ENCODE results near the gene WAPL. TPM values are rescaled to one million over a fixed set of nuclear protein-coding genes. Genes with fewer than 3 reads are reported as not detected.
A peak's percentile ranks its signal among the peaks of the same experiment; 100 is the strongest.
"Not testable (repeated sequence)": the region's sequence is repeated elsewhere in the genome, so short reads cannot be mapped to it uniquely, and the experiment has no call there.

Gene WAPL
- total RNA-seq, 1 donor from 2014 or later: 29.7 TPM

GRCh38 chr10:86391236-86391840 lies 130.3 kb downstream of the WAPL start:
- no peak for DNase-seq (ENCODE audit: low read depth)
- peaks cover 24% of the 10 kb centered on the region for H3K27me3 ChIP-seq (ENCODE audit: control insufficient read depth, insufficient read depth, low read length)
- no peaks in the 10 kb centered on the region for H3K36me3 ChIP-seq (ENCODE audit: control insufficient read depth, insufficient read depth, low read length)
- no peak for TF ChIP-seq CTCF (IDR thresholded peaks at IDR 0.05; ENCODE audit: insufficient read depth, low read length, poor library complexity, severe bottlenecking)
- no peak overlapping the region for H3K4me3 ChIP-seq (ENCODE audit: low read depth, low read length)

GRCh38 chr10:86390337-86391120 lies 131.1 kb downstream of the WAPL start:
- TF ChIP-seq CTCF (IDR thresholded peaks at IDR 0.05; ENCODE audit: insufficient read depth, low read length, poor library complexity, severe bottlenecking): no peak
- Histone ChIP-seq H3K36me3 (ENCODE audit: control insufficient read depth, insufficient read depth, low read length) (no peaks in the 10 kb centered on the region), H3K27me3 (ENCODE audit: control insufficient read depth, insufficient read depth, low read length) (peaks cover 24% of the 10 kb centered on the region), H3K4me3 (ENCODE audit: low read depth, low read length) (no peak overlapping the region)
- no peak for DNase-seq (ENCODE audit: low read depth)

- H3K4me3 ChIP-seq (ENCODE audit: low read depth, low read length): peak overlapping the region; percentile 32
- peaks cover 24% of the 10 kb centered on the region for H3K27me3 ChIP-seq (ENCODE audit: control insufficient read depth, insufficient read depth, low read length)
- H3K36me3 ChIP-seq (ENCODE audit: control insufficient read depth, insufficient read depth, low read length): no peaks in the 10 kb centered on the region
- no peak for TF ChIP-seq CTCF (IDR thresholded peaks at IDR 0.05; ENCODE audit: insufficient read depth, low read length, poor library complexity, severe bottlenecking)
- DNase-seq (ENCODE audit: low read depth): no peak
Measured at GRCh38 chr10:86389441-86390193, 132.0 kb downstream of the WAPL start.

GRCh38 chr10:86389109-86389440 lies 132.5 kb downstream of the WAPL start:
- H3K27me3 ChIP-seq (ENCODE audit: control insufficient read depth, insufficient read depth, low read length): peaks cover 24% of the 10 kb centered on the region

GRCh38 chr10:86388119-86388704 lies 133.4 kb downstream of the WAPL start:
- DNase-seq (ENCODE audit: low read depth): no peak
- no peak for TF ChIP-seq CTCF (IDR thresholded peaks at IDR 0.05; ENCODE audit: insufficient read depth, low read length, poor library complexity, severe bottlenecking)
- Histone ChIP-seq H3K4me3 (ENCODE audit: low read depth, low read length) (no peak overlapping the region), H3K36me3 (ENCODE audit: control insufficient read depth, insufficient read depth, low read length) (no peaks in the 10 kb centered on the region), H3K27me3 (ENCODE audit: control insufficient read depth, insufficient read depth, low read length) (peaks cover 24% of the 10 kb centered on the region)

More at GRCh38 chr10:86389109-86389440, 132.5 kb downstream of the WAPL start:
- H3K36me3 ChIP-seq (ENCODE audit: control insufficient read depth, insufficient read depth, low read length); DNase-seq (ENCODE audit: low read depth): not testable (repeated sequence)
- peak overlapping the region; percentile 32 for H3K4me3 ChIP-seq (ENCODE audit: low read depth, low read length)
